ENCODE measurements around the gene TMEM141.
"Not testable (repeated sequence)": the region's sequence is repeated elsewhere in the genome, so short reads cannot be mapped to it uniquely, and the experiment has no call there.

DNA sequence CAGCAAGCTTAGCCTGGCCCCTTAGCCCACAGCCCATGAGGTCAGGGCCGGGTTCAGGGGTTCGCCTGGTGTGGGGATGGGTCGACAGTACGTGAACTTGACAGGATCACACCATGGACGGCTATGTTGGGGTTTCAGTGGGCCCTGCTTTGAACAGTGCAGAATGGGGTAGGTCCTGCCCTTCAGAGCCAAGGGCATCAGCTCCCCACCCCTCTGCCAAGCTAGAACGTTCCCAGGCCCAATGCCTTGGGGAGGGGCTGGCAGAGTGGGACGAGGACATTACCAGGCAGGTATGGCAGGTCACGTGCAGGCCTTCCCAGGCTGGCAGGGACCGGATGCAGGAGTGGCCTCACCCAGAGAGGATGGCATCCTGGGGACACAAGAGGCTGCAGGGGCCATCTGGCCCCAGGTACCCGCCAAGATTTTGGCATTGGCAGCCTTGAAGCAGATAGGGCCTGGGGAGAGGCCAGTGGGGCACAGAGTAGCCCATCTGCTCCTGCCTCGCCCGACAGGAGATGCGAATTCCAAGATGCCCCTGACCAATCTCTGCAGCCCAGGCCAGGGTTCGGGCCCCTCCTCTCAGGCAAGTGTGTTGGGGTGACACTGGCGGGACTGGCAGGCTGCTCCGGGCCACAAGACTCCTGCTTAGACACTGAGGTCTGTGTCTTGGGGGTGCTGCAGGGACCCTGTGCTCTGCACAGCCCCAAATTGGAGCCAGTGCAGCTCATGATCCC lies 50.7 kb downstream of the TMEM141 start:
- not testable (repeated sequence) for TF ChIP-seq HDGF (IDR thresholded peaks at IDR 0.05); POLR2AphosphoS5 (IDR thresholded peaks at IDR 0.05; ENCODE audit: low read length); POLR2AphosphoS2 (IDR thresholded peaks at IDR 0.05; ENCODE audit: low read depth, low read length); RAD21 (IDR thresholded peaks at IDR 0.05; ENCODE audit: insufficient read depth, low read depth, low read length); SMC3 (IDR thresholded peaks at IDR 0.05; ENCODE audit: borderline replicate concordance, low read length); ESRRA (IDR thresholded peaks at IDR 0.05; ENCODE audit: low read length); IRF4 (IDR thresholded peaks at IDR 0.05; ENCODE audit: low read depth, low read length); FOXM1 (IDR thresholded peaks at IDR 0.05; ENCODE audit: low read depth, low read length); CHD2 (IDR thresholded peaks at IDR 0.05; ENCODE audit: borderline replicate concordance, low read depth, low read length)
- TF ChIP-seq, protein P1, sequence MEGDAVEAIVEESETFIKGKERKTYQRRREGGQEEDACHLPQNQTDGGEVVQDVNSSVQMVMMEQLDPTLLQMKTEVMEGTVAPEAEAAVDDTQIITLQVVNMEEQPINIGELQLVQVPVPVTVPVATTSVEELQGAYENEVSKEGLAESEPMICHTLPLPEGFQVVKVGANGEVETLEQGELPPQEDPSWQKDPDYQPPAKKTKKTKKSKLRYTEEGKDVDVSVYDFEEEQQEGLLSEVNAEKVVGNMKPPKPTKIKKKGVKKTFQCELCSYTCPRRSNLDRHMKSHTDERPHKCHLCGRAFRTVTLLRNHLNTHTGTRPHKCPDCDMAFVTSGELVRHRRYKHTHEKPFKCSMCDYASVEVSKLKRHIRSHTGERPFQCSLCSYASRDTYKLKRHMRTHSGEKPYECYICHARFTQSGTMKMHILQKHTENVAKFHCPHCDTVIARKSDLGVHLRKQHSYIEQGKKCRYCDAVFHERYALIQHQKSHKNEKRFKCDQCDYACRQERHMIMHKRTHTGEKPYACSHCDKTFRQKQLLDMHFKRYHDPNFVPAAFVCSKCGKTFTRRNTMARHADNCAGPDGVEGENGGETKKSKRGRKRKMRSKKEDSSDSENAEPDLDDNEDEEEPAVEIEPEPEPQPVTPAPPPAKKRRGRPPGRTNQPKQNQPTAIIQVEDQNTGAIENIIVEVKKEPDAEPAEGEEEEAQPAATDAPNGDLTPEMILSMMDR (IDR thresholded peaks at IDR 0.05 in 2 of 3, conservative IDR thresholded peaks at IDR 0.05 in 1 of 3; ENCODE audit: control insufficient read depth in 2 of 3, extremely low read depth in 1 of 3, insufficient read depth in 1 of 3, low read depth in 3 of 3, low read length in 3 of 3) = not testable (repeated sequence)
